Omental fat pad (tissue), 4 donors: Measurements from ENCODE around the gene CPNE5. TPM values are rescaled to one million over a fixed set of nuclear protein-coding genes. Genes with fewer than 3 reads are reported as not detected.

Source experiments
- ATAC-seq: fragments of 150-250 bp; one replicate; pipeline ENCODE4 v1.9.1; 2016; ENCODE audit warnings: mild to moderate bottlenecking, moderate library complexity; ENCODE audit not compliant: low FRiP score
- DNase-seq: peaks from one replicate; pipeline ENCODE4 v3.0.0-alpha.2; 2019; ENCODE audit warnings: low spot score
- total RNA-seq, 4 donors: library from RNA; depleted of rRNA; stranded (reverse); fragments of >200 nt; gene quantifications; one replicate each; pipeline ENCODE4 v1.1.0, GENCODE V29; 2016
- TF ChIP-seq, protein P1 (sequence below), 3 donors: fragments of 450-650 bp; IDR thresholded peaks; one replicate each; pipeline ENCODE4 v1.5.1; 2016 to 2017; ENCODE audit warnings: antibody characterized with exemption in 3 of 3, mild to moderate bottlenecking in 3 of 3, moderate library complexity in 2 of 3

CPNE5 gene
- total RNA-seq, 4 donors from 2014 or later: 0.47 to 20.3 (median 7.6) TPM

- DNase-seq: no peak
- TF ChIP-seq, protein P1, sequence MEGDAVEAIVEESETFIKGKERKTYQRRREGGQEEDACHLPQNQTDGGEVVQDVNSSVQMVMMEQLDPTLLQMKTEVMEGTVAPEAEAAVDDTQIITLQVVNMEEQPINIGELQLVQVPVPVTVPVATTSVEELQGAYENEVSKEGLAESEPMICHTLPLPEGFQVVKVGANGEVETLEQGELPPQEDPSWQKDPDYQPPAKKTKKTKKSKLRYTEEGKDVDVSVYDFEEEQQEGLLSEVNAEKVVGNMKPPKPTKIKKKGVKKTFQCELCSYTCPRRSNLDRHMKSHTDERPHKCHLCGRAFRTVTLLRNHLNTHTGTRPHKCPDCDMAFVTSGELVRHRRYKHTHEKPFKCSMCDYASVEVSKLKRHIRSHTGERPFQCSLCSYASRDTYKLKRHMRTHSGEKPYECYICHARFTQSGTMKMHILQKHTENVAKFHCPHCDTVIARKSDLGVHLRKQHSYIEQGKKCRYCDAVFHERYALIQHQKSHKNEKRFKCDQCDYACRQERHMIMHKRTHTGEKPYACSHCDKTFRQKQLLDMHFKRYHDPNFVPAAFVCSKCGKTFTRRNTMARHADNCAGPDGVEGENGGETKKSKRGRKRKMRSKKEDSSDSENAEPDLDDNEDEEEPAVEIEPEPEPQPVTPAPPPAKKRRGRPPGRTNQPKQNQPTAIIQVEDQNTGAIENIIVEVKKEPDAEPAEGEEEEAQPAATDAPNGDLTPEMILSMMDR (IDR thresholded peaks at IDR 0.05): no peak
- ATAC-seq: no peak
Observed at GRCh38 chr6:36766399-36766945, 72.8 kb downstream of the CPNE5 start.

GRCh38 chr6:36765594-36766398, 73.4 kb downstream of the CPNE5 start:
- TF ChIP-seq, protein P1 (IDR thresholded peaks at IDR 0.05): no peak
- DNase-seq (peak; percentile 61), ATAC-seq (peak; percentile 78)

DNA sequence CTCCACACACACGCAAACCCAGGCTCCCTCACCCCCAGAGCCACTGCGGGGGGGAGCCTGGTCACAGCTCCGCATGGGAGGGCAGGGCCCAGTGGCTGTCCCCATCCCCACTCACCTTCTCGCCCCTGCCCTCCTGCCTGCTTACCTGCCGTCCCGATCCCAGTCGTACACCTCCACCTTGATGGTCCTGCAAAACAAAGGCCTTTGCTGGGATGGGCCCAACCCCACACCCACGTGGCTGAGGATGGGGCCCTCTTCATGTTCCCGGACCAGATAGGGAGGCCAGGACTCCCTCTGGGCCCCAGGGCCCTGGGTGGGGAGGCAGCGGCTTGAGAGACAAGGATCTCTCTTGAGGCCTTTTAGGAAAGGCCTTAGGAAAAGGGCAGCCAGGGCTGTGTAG, 74.1 kb downstream of the CPNE5 start:
- TF ChIP-seq, protein P1 (IDR thresholded peaks at IDR 0.05): no peak
- no peak for ATAC-seq
- DNase-seq: no peak

GRCh38 chr6:36762123-36762522, 77.1 kb downstream of the CPNE5 start:
- ATAC-seq: no peak
- DNase-seq: no peak
- TF ChIP-seq, protein P1 (IDR thresholded peaks at IDR 0.05): no peak

DNA sequence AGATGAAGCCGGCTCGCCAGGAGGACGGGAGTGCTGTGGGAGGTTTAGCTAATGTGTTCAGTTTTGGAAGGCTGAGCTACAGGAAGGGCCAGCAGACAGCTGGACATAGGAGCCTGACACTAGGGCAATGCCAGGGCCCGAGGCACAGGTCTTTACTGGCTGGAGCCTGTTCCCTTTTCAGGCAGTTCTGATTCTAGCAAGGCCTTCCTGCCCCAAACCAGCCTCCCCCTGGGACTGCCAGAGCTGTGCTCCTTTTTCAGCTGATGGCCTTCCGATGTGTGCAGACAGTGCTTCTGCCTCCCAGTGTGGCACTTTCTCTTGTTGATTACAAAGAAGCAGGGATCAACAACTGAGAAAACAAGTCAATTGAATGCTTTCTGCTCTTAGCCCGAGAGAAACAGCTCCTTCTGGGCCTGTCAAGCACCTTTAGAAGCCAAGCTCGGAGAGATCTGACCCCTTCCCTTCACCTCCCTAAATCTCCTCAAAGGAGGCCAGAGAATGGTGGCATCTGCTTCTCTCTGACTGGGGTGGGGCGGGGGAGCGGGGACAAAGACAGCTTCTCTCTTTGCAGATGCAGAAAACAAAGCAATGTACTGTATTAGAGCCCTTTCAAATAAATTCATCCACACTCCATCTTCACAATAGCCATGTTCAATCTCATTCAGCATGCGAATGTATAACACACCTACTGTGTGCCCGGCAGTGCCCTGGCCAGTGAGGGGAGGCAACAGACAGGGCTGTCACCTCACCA, 78.4 kb downstream of the CPNE5 start:
- TF ChIP-seq, protein P1 (IDR thresholded peaks at IDR 0.05): no peak
- ATAC-seq (no peak), DNase-seq (no peak)

DNA sequence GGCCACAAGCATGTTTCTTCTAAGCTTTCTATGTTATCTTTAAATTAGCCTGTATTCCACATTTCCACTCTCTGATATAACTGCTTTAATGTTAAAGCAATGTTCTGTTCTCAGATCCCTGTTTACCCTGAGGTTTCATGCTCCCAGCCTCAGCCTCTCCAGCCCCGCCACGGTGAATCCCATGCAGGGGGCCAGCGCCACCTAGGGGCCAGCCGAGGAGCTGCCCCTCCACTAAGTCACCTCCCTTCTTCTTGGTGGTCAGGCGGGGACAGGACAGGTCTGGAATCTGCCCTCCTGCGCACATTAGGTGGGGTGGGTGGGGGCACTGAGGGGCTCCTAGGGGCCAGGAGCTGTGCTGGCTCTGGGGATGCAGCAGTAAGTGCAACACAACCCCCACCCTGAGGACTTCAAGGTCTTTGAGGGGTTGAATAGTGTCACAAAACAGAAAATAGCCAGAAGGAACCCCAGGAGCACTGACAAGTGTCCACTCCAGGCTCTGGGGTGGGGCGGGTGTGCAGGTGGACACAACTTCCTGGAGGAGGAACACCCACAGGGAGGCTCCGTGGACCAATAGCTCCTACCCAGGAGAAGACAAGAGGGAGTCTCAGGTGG, 80.0 kb downstream of the CPNE5 start:
- DNase-seq: peak; percentile 59
- ATAC-seq: peak; percentile 76
- TF ChIP-seq, protein P1 (IDR thresholded peaks at IDR 0.05): peak in 2 of 3 donors; percentile 53 to 58
